Panc1 (cell line): ENCODE data around the gene SLC6A11. TPM values are rescaled to one million over a fixed set of nuclear protein-coding genes. Genes with fewer than 3 reads are reported as not detected.

ENCODE experiments used
- ATAC-seq: fragments of 200-7000 bp; cut with Tn5 transposase; 2 replicates; pipeline ENCODE4 v1.9.1; 2020; ENCODE audit warnings: mild to moderate bottlenecking, moderate library complexity
- BruUV-seq: library from RNA; stranded (reverse); fragments of 400-500 nt; replicated peaks from 2 replicates; lab custom pipeline; 2021; lab: Mats Ljungman, UMichigan
- CTCF ChIA-PET: fragments of 300-600 bp; sonication (Branson Sonifier 250); formaldehyde crosslinking; loops from one replicate; lab custom pipeline; 2022; ENCODE audit warnings: antibody characterized with exemption; lab: Charles Lee
- POLR2A ChIA-PET: fragments of 300-600 bp; sonication (Branson Sonifier 250); formaldehyde crosslinking; loops from one replicate; lab custom pipeline; 2022; ENCODE audit warnings: antibody characterized with exemption; lab: Charles Lee
- DNase-seq: peaks from one replicate; pipeline ENCODE4 v3.0.0-alpha.2; 2010; ENCODE audit warnings: low read depth, low spot score
- H3K27ac ChIP-seq: 2 replicates; pipeline ENCODE4 v1.5.1; 2011; ENCODE audit warnings: mild to moderate bottlenecking, low read length, inconsistent platforms
- H3K27me3 ChIP-seq: fragments of 200-500 bp; sonication (Bioruptor generic); 2 replicates; pipeline ENCODE4 v1.6.0; 2014; ENCODE audit warnings: low read length, inconsistent platforms; ENCODE audit not compliant: control insufficient read depth, insufficient read depth
- H3K36me3 ChIP-seq: fragments of 200-500 bp; sonication (Bioruptor generic); 2 replicates; pipeline ENCODE4 v1.5.1; 2014; ENCODE audit warnings: inconsistent platforms, mild to moderate bottlenecking, low read length, moderate library complexity; ENCODE audit not compliant: control insufficient read depth, insufficient read depth
- H3K4me1 ChIP-seq: 2 replicates; pipeline ENCODE4 v1.5.1; 2011; ENCODE audit warnings: inconsistent platforms, mild to moderate bottlenecking, low read length, moderate library complexity; ENCODE audit not compliant: control insufficient read depth, insufficient read depth
- H3K4me3 ChIP-seq, 2 experiments: 2 replicates each; pipeline ENCODE4 v1.5.1; 2011 to 2012; ENCODE audit warnings: low read depth in 2 of 2, low read length in 2 of 2, mild to moderate bottlenecking in 2 of 2, inconsistent platforms in 1 of 2, moderate library complexity in 1 of 2
- H3K9me3 ChIP-seq: fragments of 200-500 bp; sonication (Bioruptor generic); 2 replicates; pipeline ENCODE4 v1.5.1; 2014; ENCODE audit warnings: low read depth, mild to moderate bottlenecking, inconsistent platforms, low read length, moderate library complexity; ENCODE audit not compliant: control insufficient read depth, insufficient read depth
- POLR2AphosphoS5 ChIP-seq: IDR thresholded peaks from 2 replicates; pipeline ENCODE4 v1.6.1; 2012; ENCODE audit warnings: mild to moderate bottlenecking, low read depth, low read length, moderate library complexity
- SIN3A ChIP-seq: IDR thresholded peaks from 2 replicates; pipeline ENCODE4 v1.6.1; 2012; ENCODE audit warnings: low read depth, mild to moderate bottlenecking, low read length, moderate library complexity, borderline replicate concordance; ENCODE audit not compliant: insufficient read depth
- TCF7L2 ChIP-seq: IDR thresholded peaks from 2 replicates; pipeline ENCODE4 v1.6.1; 2011; ENCODE audit warnings: mild to moderate bottlenecking, low read depth, low read length, inconsistent platforms
- in situ Hi-C: cut with HindIII; loops from 2 replicates; pipeline ENCODE4 v1.10.0; 2016; ENCODE audit warnings: low sequenced_read_pairs, low pct_unique_long_range_greater_than_20kb
- intact Hi-C: fragments of 100-400 bp; cut with micrococcal nuclease; formaldehyde crosslinking; loops from one replicate; pipeline ENCODE4 v1.10.0; 2022; ENCODE audit not compliant: unreplicated experiment
- total RNA-seq: library from RNA; stranded (reverse); gene quantifications from one replicate; pipeline ENCODE4 v1.2.1, GENCODE V29; 2021; ENCODE audit not compliant: unreplicated experiment
- TF ChIP-seq, protein P1 (sequence below): fragments of 450-650 bp; IDR thresholded peaks from 2 replicates; pipeline ENCODE4 v1.5.1; 2017; ENCODE audit warnings: mild to moderate bottlenecking
- TF ChIP-seq, protein P2 (sequence below), 2 experiments: IDR thresholded peaks; 2 replicates each; pipeline ENCODE4 v1.6.1; 2011 to 2012; ENCODE audit warnings: low read depth in 2 of 2, control low read depth in 1 of 2, low read length in 1 of 2, mild to moderate bottlenecking in 1 of 2, moderate library complexity in 1 of 2; ENCODE audit not compliant: insufficient read depth in 1 of 2

The SLC6A11 gene
- total RNA-seq, 1 experiment from 2014 or later: not detected

DNA sequence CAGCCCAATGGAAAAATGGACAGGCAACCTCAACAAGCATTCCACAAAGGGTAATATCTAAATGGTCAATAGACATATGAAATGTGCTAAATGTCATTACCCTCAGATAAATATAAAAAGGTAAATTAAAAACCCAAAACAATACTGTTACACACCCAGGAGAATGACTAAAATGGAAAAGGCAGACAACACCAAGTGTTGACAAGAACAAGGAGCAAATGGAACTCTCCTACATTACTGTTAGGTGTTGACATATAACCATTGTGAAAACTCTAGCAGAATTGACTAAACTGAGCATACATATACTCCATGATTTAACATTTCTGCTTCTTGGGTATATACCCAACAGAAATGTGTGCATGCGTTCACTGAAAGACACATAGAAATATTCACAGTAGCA is 25.3 kb upstream of the SLC6A11 start:
- no peak for ATAC-seq
- no peak overlapping the region for H3K27ac ChIP-seq
- in situ Hi-C loops: no loop called here

DNA sequence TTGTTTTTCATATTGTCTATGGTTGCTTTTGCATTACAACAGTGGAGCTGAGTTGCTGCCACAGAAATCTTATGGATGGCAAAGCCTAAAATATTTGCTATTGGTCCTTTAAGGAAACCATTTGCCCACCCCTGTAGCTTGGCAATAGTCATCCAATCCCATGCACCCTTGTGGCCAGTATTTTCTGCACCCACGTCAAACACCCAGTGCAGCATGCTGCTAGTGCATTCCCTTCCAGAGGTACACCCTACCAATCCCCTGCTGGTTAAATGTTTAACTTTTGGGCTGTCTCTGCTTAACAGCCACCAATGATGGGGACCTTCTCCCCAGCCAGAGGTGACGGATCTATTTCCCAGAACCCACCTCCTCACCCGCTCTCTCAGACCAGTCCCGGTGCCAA is 23.8 kb upstream of the SLC6A11 start:
- DNase-seq (no peak), ATAC-seq (no peak)
- ChIA-PET CTCF (interaction anchor here (0.6 kb wide), 1 partner anchor 11 kb away, joined by 3 read pairs; no protein-coding TSS in a partner anchor), POLR2A (no interaction called here)
- Histone ChIP-seq H3K4me1 (no peaks in the 10 kb centered on the region), H3K27ac (no peak overlapping the region), H3K4me3 (no peak overlapping the region), H3K27me3 (peaks cover 11% of the 10 kb centered on the region), H3K9me3 (no peaks in the 10 kb centered on the region), H3K36me3 (no peaks in the 10 kb centered on the region; the same call in 1 of the 2 replicates)
- TF ChIP-seq, protein P1, sequence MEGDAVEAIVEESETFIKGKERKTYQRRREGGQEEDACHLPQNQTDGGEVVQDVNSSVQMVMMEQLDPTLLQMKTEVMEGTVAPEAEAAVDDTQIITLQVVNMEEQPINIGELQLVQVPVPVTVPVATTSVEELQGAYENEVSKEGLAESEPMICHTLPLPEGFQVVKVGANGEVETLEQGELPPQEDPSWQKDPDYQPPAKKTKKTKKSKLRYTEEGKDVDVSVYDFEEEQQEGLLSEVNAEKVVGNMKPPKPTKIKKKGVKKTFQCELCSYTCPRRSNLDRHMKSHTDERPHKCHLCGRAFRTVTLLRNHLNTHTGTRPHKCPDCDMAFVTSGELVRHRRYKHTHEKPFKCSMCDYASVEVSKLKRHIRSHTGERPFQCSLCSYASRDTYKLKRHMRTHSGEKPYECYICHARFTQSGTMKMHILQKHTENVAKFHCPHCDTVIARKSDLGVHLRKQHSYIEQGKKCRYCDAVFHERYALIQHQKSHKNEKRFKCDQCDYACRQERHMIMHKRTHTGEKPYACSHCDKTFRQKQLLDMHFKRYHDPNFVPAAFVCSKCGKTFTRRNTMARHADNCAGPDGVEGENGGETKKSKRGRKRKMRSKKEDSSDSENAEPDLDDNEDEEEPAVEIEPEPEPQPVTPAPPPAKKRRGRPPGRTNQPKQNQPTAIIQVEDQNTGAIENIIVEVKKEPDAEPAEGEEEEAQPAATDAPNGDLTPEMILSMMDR: no peak
- TF ChIP-seq TCF7L2: no peak
- TF ChIP-seq, protein P2, sequence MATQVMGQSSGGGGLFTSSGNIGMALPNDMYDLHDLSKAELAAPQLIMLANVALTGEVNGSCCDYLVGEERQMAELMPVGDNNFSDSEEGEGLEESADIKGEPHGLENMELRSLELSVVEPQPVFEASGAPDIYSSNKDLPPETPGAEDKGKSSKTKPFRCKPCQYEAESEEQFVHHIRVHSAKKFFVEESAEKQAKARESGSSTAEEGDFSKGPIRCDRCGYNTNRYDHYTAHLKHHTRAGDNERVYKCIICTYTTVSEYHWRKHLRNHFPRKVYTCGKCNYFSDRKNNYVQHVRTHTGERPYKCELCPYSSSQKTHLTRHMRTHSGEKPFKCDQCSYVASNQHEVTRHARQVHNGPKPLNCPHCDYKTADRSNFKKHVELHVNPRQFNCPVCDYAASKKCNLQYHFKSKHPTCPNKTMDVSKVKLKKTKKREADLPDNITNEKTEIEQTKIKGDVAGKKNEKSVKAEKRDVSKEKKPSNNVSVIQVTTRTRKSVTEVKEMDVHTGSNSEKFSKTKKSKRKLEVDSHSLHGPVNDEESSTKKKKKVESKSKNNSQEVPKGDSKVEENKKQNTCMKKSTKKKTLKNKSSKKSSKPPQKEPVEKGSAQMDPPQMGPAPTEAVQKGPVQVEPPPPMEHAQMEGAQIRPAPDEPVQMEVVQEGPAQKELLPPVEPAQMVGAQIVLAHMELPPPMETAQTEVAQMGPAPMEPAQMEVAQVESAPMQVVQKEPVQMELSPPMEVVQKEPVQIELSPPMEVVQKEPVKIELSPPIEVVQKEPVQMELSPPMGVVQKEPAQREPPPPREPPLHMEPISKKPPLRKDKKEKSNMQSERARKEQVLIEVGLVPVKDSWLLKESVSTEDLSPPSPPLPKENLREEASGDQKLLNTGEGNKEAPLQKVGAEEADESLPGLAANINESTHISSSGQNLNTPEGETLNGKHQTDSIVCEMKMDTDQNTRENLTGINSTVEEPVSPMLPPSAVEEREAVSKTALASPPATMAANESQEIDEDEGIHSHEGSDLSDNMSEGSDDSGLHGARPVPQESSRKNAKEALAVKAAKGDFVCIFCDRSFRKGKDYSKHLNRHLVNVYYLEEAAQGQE (IDR thresholded peaks at IDR 0.05; ENCODE audit: insufficient read depth in 1 of 2, low read depth in 2 of 2, low read length in 1 of 2): no peak
- no peak for TF ChIP-seq SIN3A
- no peak for TF ChIP-seq POLR2AphosphoS5
- BruUV-seq: no TSS peak
- intact Hi-C loops: no loop called here
- in situ Hi-C loops: no loop called here

More for the DNA sequence above, 25.3 kb upstream of the SLC6A11 start:
- POLR2A ChIA-PET: no interaction called here
- no peak overlapping the region for H3K4me3 ChIP-seq
- intact Hi-C loops: no loop called here
- H3K27me3 ChIP-seq: peaks cover 11% of the 10 kb centered on the region
- TF ChIP-seq, protein P1: no peak
- no peak for TF ChIP-seq POLR2AphosphoS5
- no peak for TF ChIP-seq TCF7L2
- no peak for TF ChIP-seq SIN3A
- TF ChIP-seq, protein P2 (IDR thresholded peaks at IDR 0.05; ENCODE audit: insufficient read depth in 1 of 2, low read depth in 2 of 2, low read length in 1 of 2): no peak
- H3K4me1 ChIP-seq: no peaks in the 10 kb centered on the region
- H3K36me3 ChIP-seq: no peaks in the 10 kb centered on the region; the same call in 1 of the 2 replicates
- CTCF ChIA-PET: no interaction called here
- no TSS peak for BruUV-seq
- no peak for DNase-seq
- H3K9me3 ChIP-seq: no peaks in the 10 kb centered on the region
